Measurements from ENCODE around the gene SOX5. TPM values are rescaled to one million over a fixed set of nuclear protein-coding genes. Genes with fewer than 3 reads are reported as not detected.
"Not testable (repeated sequence)": the region's sequence is repeated elsewhere in the genome, so short reads cannot be mapped to it uniquely, and the experiment has no call there.

SOX5 gene
- total RNA-seq, 2 experiments from 2014 or later, result not detected

GRCh38 chr12:23853640-23854039, 95.8 kb downstream of the SOX5 start:
- ChIA-PET POLR2A (no interaction called here), CTCF (no interaction called here)
- Mint-ChIP-seq H3K27ac (no peak overlapping the region), H3K36me3 (ENCODE audit: low read depth) (no peaks in the 10 kb centered on the region), H3K4me3 (no peak overlapping the region), H3K4me1 (no peaks in the 10 kb centered on the region), H3K27me3 (no peaks in the 10 kb centered on the region), H3K9me3 (no peaks in the 10 kb centered on the region)
- no peak for DNase-seq

- Mint-ChIP-seq H3K27ac (no peak overlapping the region), H3K4me1 (no peaks in the 10 kb centered on the region), H3K4me3 (no peak overlapping the region), H3K9me3 (no peaks in the 10 kb centered on the region), H3K27me3 (no peaks in the 10 kb centered on the region), H3K36me3 (ENCODE audit: low read depth) (no peaks in the 10 kb centered on the region)
- ChIA-PET POLR2A (no interaction called here), CTCF (no interaction called here)
- DNase-seq, result no peak
Observed at GRCh38 chr12:23851602-23852001, 97.9 kb downstream of the SOX5 start.

GRCh38 chr12:23847857-23848256, 101.6 kb downstream of the SOX5 start:
- Mint-ChIP-seq H3K27me3 (no peaks in the 10 kb centered on the region), H3K36me3 (ENCODE audit: low read depth) (no peaks in the 10 kb centered on the region), H3K27ac (no peak overlapping the region), H3K9me3 (no peaks in the 10 kb centered on the region), H3K4me3 (no peak overlapping the region), H3K4me1 (no peaks in the 10 kb centered on the region)
- ChIA-PET CTCF (interaction anchor here (0.6 kb wide), 1 partner anchor 179 kb away, joined by 5 read pairs; no protein-coding TSS in a partner anchor), POLR2A (no interaction called here)
- no peak for DNase-seq

GRCh38 chr12:23843958-23844357, 105.5 kb downstream of the SOX5 start:
- CTCF ChIA-PET, result no interaction called here
- Mint-ChIP-seq H3K27ac (no peak overlapping the region), H3K4me3 (no peak overlapping the region), H3K9me3 (no peaks in the 10 kb centered on the region), H3K4me1 (no peaks in the 10 kb centered on the region), H3K27me3 (no peaks in the 10 kb centered on the region), H3K36me3 (ENCODE audit: low read depth) (no peaks in the 10 kb centered on the region)
- no peak for DNase-seq
- POLR2A ChIA-PET, result no interaction called here

GRCh38 chr12:23834076-23834475, 115.4 kb downstream of the SOX5 start:
- no peak for DNase-seq

GRCh38 chr12:23831739-23832138, 117.7 kb downstream of the SOX5 start:
- CTCF ChIA-PET, result no interaction called here

More at GRCh38 chr12:23834076-23834475, 115.4 kb downstream of the SOX5 start:
- H3K4me3 Mint-ChIP-seq, result no peak overlapping the region
- CTCF ChIA-PET, result no interaction called here
- H3K4me1 Mint-ChIP-seq, result no peaks in the 10 kb centered on the region
- H3K27me3 Mint-ChIP-seq, result no peaks in the 10 kb centered on the region
- POLR2A ChIA-PET, result no interaction called here
- no peaks in the 10 kb centered on the region for H3K9me3 Mint-ChIP-seq
- H3K36me3 Mint-ChIP-seq (ENCODE audit: low read depth), result no peaks in the 10 kb centered on the region
- H3K27ac Mint-ChIP-seq, result no peak overlapping the region

GRCh38 chr12:23830210-23830609, 119.3 kb downstream of the SOX5 start:
- H3K27ac Mint-ChIP-seq, result no peak overlapping the region
- no peak for DNase-seq
- POLR2A ChIA-PET, result no interaction called here
- H3K9me3 Mint-ChIP-seq, result no peaks in the 10 kb centered on the region
- CTCF ChIA-PET, result no interaction called here
- no peaks in the 10 kb centered on the region for H3K27me3 Mint-ChIP-seq
- no peaks in the 10 kb centered on the region for H3K36me3 Mint-ChIP-seq (ENCODE audit: low read depth)
- H3K4me3 Mint-ChIP-seq, result no peak overlapping the region
- no peaks in the 10 kb centered on the region for H3K4me1 Mint-ChIP-seq

More at GRCh38 chr12:23831739-23832138, 117.7 kb downstream of the SOX5 start:
- H3K36me3 Mint-ChIP-seq (ENCODE audit: low read depth), result no peaks in the 10 kb centered on the region
- H3K4me3 Mint-ChIP-seq, result no peak overlapping the region
- POLR2A ChIA-PET, result no interaction called here
- DNase-seq, result no peak
- no peaks in the 10 kb centered on the region for H3K27me3 Mint-ChIP-seq
- H3K9me3 Mint-ChIP-seq, result no peaks in the 10 kb centered on the region
- no peaks in the 10 kb centered on the region for H3K4me1 Mint-ChIP-seq
- H3K27ac Mint-ChIP-seq, result no peak overlapping the region

GRCh38 chr12:23827353-23827752, 122.1 kb downstream of the SOX5 start:
- no peak for DNase-seq
- CTCF ChIA-PET, result no interaction called here
- no peaks in the 10 kb centered on the region for H3K4me1 Mint-ChIP-seq
- H3K27me3 Mint-ChIP-seq, result no peaks in the 10 kb centered on the region
- no peaks in the 10 kb centered on the region for H3K36me3 Mint-ChIP-seq (ENCODE audit: low read depth)
- POLR2A ChIA-PET, result no interaction called here
- H3K27ac Mint-ChIP-seq, result no peak overlapping the region
- no peaks in the 10 kb centered on the region for H3K9me3 Mint-ChIP-seq
- H3K4me3 Mint-ChIP-seq, result no peak overlapping the region

GRCh38 chr12:23825124-23825523, 124.3 kb downstream of the SOX5 start:
- H3K4me3 Mint-ChIP-seq; H3K27ac Mint-ChIP-seq; H3K9me3 Mint-ChIP-seq; H3K27me3 Mint-ChIP-seq; H3K4me1 Mint-ChIP-seq; H3K36me3 Mint-ChIP-seq (ENCODE audit: low read depth); DNase-seq; CTCF ChIA-PET; POLR2A ChIA-PET: not testable (repeated sequence)

- CTCF ChIA-PET, result no interaction called here
- DNase-seq, result no peak
- no peaks in the 10 kb centered on the region for H3K27me3 Mint-ChIP-seq
- H3K4me3 Mint-ChIP-seq, result no peak overlapping the region
- H3K27ac Mint-ChIP-seq, result no peak overlapping the region
- H3K36me3 Mint-ChIP-seq (ENCODE audit: low read depth), result no peaks in the 10 kb centered on the region
- POLR2A ChIA-PET, result no interaction called here
- peaks cover 1% of the 10 kb centered on the region for H3K9me3 Mint-ChIP-seq
- no peaks in the 10 kb centered on the region for H3K4me1 Mint-ChIP-seq
Observed at GRCh38 chr12:23824358-23824757, 125.1 kb downstream of the SOX5 start.

- H3K4me3 Mint-ChIP-seq; H3K4me1 Mint-ChIP-seq; H3K27ac Mint-ChIP-seq; POLR2A ChIA-PET; H3K27me3 Mint-ChIP-seq; DNase-seq; H3K36me3 Mint-ChIP-seq (ENCODE audit: low read depth); CTCF ChIA-PET; H3K9me3 Mint-ChIP-seq: not testable (repeated sequence)
Observed at GRCh38 chr12:23822883-23823282, 126.6 kb downstream of the SOX5 start.

- CTCF ChIA-PET, result no interaction called here
- Mint-ChIP-seq H3K9me3 (peaks cover 1% of the 10 kb centered on the region), H3K27ac (no peak overlapping the region), H3K4me3 (no peak overlapping the region), H3K36me3 (ENCODE audit: low read depth) (no peaks in the 10 kb centered on the region), H3K4me1 (no peaks in the 10 kb centered on the region), H3K27me3 (no peaks in the 10 kb centered on the region)
- no peak for DNase-seq
- POLR2A ChIA-PET, result no interaction called here
Observed at GRCh38 chr12:23817345-23817744, 132.1 kb downstream of the SOX5 start.

GRCh38 chr12:23816394-23816851, 133.0 kb downstream of the SOX5 start:
- no peaks in the 10 kb centered on the region for H3K36me3 Mint-ChIP-seq (ENCODE audit: low read depth)
- H3K4me3 Mint-ChIP-seq, result no peak overlapping the region
- DNase-seq, result no peak
- H3K27me3 Mint-ChIP-seq, result no peaks in the 10 kb centered on the region
- H3K9me3 Mint-ChIP-seq, result peaks cover 1% of the 10 kb centered on the region
- no peak overlapping the region for H3K27ac Mint-ChIP-seq
- ChIA-PET CTCF (no interaction called here), POLR2A (no interaction called here)
- H3K4me1 Mint-ChIP-seq, result no peaks in the 10 kb centered on the region

GRCh38 chr12:23815810-23816209, 133.7 kb downstream of the SOX5 start:
- H3K36me3 Mint-ChIP-seq (ENCODE audit: low read depth), result no peaks in the 10 kb centered on the region
- H3K4me3 Mint-ChIP-seq, result no peak overlapping the region
- no peak overlapping the region for H3K27ac Mint-ChIP-seq
- DNase-seq, result no peak
- POLR2A ChIA-PET, result no interaction called here
- CTCF ChIA-PET, result no interaction called here
- H3K9me3 Mint-ChIP-seq, result no peaks in the 10 kb centered on the region
- no peaks in the 10 kb centered on the region for H3K4me1 Mint-ChIP-seq
- H3K27me3 Mint-ChIP-seq, result no peaks in the 10 kb centered on the region

- no peak overlapping the region for H3K4me3 Mint-ChIP-seq
- no peaks in the 10 kb centered on the region for H3K4me1 Mint-ChIP-seq
- no peaks in the 10 kb centered on the region for H3K9me3 Mint-ChIP-seq
- H3K36me3 Mint-ChIP-seq (ENCODE audit: low read depth), result no peaks in the 10 kb centered on the region
- no peak overlapping the region for H3K27ac Mint-ChIP-seq
- no peak for DNase-seq
- H3K27me3 Mint-ChIP-seq, result no peaks in the 10 kb centered on the region
- ChIA-PET POLR2A (no interaction called here), CTCF (interaction anchor here (0.6 kb wide), 1 partner anchor 86 kb away, joined by 3 read pairs; no protein-coding TSS in a partner anchor)
Observed at GRCh38 chr12:23813206-23813605, 136.3 kb downstream of the SOX5 start.

Data from activated CD4-positive, alpha-beta T cell treated with anti-CD3 and anti-CD28 coated beads, Interleukin-2, amount 10 ng/mL, durations not matched to agents 7 days and 5 days (primary cell).